ENCODE data around the gene ATG16L1. TPM values are rescaled to one million over a fixed set of nuclear protein-coding genes. Genes with fewer than 3 reads are reported as not detected.

Gene ATG16L1
- total RNA-seq, 1 experiment from 2014 or later = 52.3 TPM

- H3K36me3 ChIP-seq (ENCODE audit: control insufficient read depth, insufficient read depth, low read length) = no peaks in the 10 kb centered on the region
- no peak overlapping the region for H3K27ac ChIP-seq (ENCODE audit: low read length)
- no peaks in the 10 kb centered on the region for H3K27me3 ChIP-seq (ENCODE audit: control insufficient read depth, insufficient read depth, low read length)
- H3K4me3 ChIP-seq (ENCODE audit: low read depth in 2 of 2, low read length in 2 of 2) = no peak overlapping the region
- TF ChIP-seq, protein P1, sequence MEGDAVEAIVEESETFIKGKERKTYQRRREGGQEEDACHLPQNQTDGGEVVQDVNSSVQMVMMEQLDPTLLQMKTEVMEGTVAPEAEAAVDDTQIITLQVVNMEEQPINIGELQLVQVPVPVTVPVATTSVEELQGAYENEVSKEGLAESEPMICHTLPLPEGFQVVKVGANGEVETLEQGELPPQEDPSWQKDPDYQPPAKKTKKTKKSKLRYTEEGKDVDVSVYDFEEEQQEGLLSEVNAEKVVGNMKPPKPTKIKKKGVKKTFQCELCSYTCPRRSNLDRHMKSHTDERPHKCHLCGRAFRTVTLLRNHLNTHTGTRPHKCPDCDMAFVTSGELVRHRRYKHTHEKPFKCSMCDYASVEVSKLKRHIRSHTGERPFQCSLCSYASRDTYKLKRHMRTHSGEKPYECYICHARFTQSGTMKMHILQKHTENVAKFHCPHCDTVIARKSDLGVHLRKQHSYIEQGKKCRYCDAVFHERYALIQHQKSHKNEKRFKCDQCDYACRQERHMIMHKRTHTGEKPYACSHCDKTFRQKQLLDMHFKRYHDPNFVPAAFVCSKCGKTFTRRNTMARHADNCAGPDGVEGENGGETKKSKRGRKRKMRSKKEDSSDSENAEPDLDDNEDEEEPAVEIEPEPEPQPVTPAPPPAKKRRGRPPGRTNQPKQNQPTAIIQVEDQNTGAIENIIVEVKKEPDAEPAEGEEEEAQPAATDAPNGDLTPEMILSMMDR (IDR thresholded peaks at IDR 0.05) = no peak
- TF ChIP-seq REST (IDR thresholded peaks at IDR 0.05; ENCODE audit: insufficient read depth in 1 of 2, low read depth in 2 of 2, low read length in 1 of 2) = no peak
- TF ChIP-seq SIN3A (IDR thresholded peaks at IDR 0.05; ENCODE audit: borderline replicate concordance, insufficient read depth, low read depth, low read length) = no peak
- TF ChIP-seq TCF7L2 (IDR thresholded peaks at IDR 0.05; ENCODE audit: low read depth, low read length) = no peak
- TF ChIP-seq POLR2AphosphoS5 (IDR thresholded peaks at IDR 0.05; ENCODE audit: low read depth, low read length) = no peak
- no peaks in the 10 kb centered on the region for H3K4me1 ChIP-seq (ENCODE audit: control insufficient read depth, insufficient read depth, low read length)
- intact Hi-C loops (cut with micrococcal nuclease; ENCODE audit: unreplicated experiment) = no loop called here
- H3K9me3 ChIP-seq (ENCODE audit: control insufficient read depth, insufficient read depth, low read depth, low read length) = no peaks in the 10 kb centered on the region
- ChIA-PET POLR2A (no interaction called here), CTCF (no interaction called here)
- ATAC-seq (no peak), DNase-seq (ENCODE audit: low read depth, low spot score) (no peak)
- BruUV-seq (replicated peaks) = no TSS peak
- in situ Hi-C loops (cut with HindIII; ENCODE audit: low pct_unique_long_range_greater_than_20kb, low sequenced_read_pairs) = no loop called here
Observed at GRCh38 chr2:233217892-233218377, 33.5 kb upstream of the ATG16L1 start.

DNA sequence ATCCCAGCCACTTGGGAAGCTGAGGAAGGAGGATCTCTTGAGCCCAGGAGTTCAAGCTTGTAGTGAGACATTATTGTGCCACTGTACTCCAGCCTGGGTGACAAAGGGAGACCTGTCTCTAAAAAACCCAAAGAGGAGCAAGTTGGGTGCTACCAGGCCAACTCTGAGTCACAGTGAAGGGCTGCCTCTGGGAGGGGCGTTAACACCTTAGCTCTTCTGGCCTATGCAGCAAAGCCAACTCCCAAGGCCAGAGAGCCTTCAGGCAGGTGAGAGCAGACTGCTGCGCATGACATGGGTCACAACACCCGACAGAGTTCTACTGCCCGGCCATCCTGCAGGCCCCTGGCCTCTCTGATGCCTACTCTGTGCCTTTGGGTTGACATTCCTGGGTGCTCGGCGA lies 32.6 kb upstream of the ATG16L1 start:
- TF ChIP-seq, protein P1 (IDR thresholded peaks at IDR 0.05) = no peak
- TF ChIP-seq REST (IDR thresholded peaks at IDR 0.05; ENCODE audit: insufficient read depth in 1 of 2, low read depth in 2 of 2, low read length in 1 of 2) = no peak
- no peak for TF ChIP-seq TCF7L2 (IDR thresholded peaks at IDR 0.05; ENCODE audit: low read depth, low read length)
- TF ChIP-seq POLR2AphosphoS5 (IDR thresholded peaks at IDR 0.05; ENCODE audit: low read depth, low read length) = no peak
- TF ChIP-seq SIN3A (IDR thresholded peaks at IDR 0.05; ENCODE audit: borderline replicate concordance, insufficient read depth, low read depth, low read length) = no peak
- DNase-seq (ENCODE audit: low read depth, low spot score) (no peak), ATAC-seq (no peak)
- Histone ChIP-seq H3K4me3 (ENCODE audit: low read depth in 2 of 2, low read length in 2 of 2) (no peak overlapping the region), H3K36me3 (ENCODE audit: control insufficient read depth, insufficient read depth, low read length) (no peaks in the 10 kb centered on the region), H3K4me1 (ENCODE audit: control insufficient read depth, insufficient read depth, low read length) (no peaks in the 10 kb centered on the region), H3K27ac (ENCODE audit: low read length) (no peak overlapping the region), H3K9me3 (ENCODE audit: control insufficient read depth, insufficient read depth, low read depth, low read length) (no peaks in the 10 kb centered on the region), H3K27me3 (ENCODE audit: control insufficient read depth, insufficient read depth, low read length) (no peaks in the 10 kb centered on the region)
- intact Hi-C loops (cut with micrococcal nuclease; ENCODE audit: unreplicated experiment) = no loop called here
- ChIA-PET CTCF (no interaction called here), POLR2A (no interaction called here)
- in situ Hi-C loops (cut with HindIII; ENCODE audit: low pct_unique_long_range_greater_than_20kb, low sequenced_read_pairs) = no loop called here
- no TSS peak for BruUV-seq (replicated peaks)
